IMR-90 (cell line): Measurements from ENCODE around the gene NEK9. TPM values are rescaled to one million over a fixed set of nuclear protein-coding genes. Genes with fewer than 3 reads are reported as not detected.

ENCODE experiments used
- ATAC-seq: fragments of 200-7000 bp; cut with Tn5 transposase; 2 replicates; pipeline ENCODE4 v1.9.1; 2020; ENCODE audit warnings: low read depth, mild to moderate bottlenecking, moderate library complexity
- BruUV-seq: library from RNA; stranded (reverse); fragments of 400-500 nt; replicated peaks from 2 replicates; lab custom pipeline; 2021; lab: Mats Ljungman, UMichigan
- CTCF ChIA-PET: fragments of 300-600 bp; formaldehyde crosslinking; extraction: SDS; loops from one replicate; lab custom pipeline; 2021; ENCODE audit warnings: antibody characterized with exemption; lab: Yijun Ruan, JAX
- POLR2A ChIA-PET: fragments of 300-600 bp; sonication (Branson Sonifier 250); formaldehyde crosslinking; loops from one replicate; lab custom pipeline; 2022; ENCODE audit warnings: antibody characterized with exemption; ENCODE audit not compliant: unreplicated experiment; lab: Charles Lee
- DNase-seq: peaks from one replicate; pipeline ENCODE4 v3.0.0; 2013
- H2AFZ ChIP-seq: replicated peaks from 2 replicates; pipeline ENCODE3; 2013; ENCODE audit warnings: low read length, mild to moderate bottlenecking; ENCODE audit not compliant: poor library complexity
- H2AK5ac ChIP-seq: 2 replicates; pipeline ENCODE4 v1.6.1; 2013; ENCODE audit warnings: low read depth, low read length, inconsistent platforms
- H2AK9ac ChIP-seq: replicated peaks from 2 replicates; pipeline ENCODE3; 2013; ENCODE audit warnings: mild to moderate bottlenecking, low read depth, low read length, moderate library complexity; ENCODE audit not compliant: poor library complexity
- H2BK120ac ChIP-seq: 2 replicates; pipeline ENCODE4 v1.6.1; 2013; ENCODE audit warnings: low read depth, low read length, inconsistent platforms
- H2BK15ac ChIP-seq: 3 replicates; pipeline ENCODE4 v1.6.1; 2013; ENCODE audit warnings: low read depth, low read length, inconsistent platforms
- H2BK20ac ChIP-seq: 2 replicates; pipeline ENCODE4 v1.6.1; 2013; ENCODE audit warnings: low read depth, mild to moderate bottlenecking, inconsistent platforms, low read length, moderate library complexity
- H2BK5ac ChIP-seq: 2 replicates; pipeline ENCODE4 v1.6.1; 2013; ENCODE audit warnings: mild to moderate bottlenecking, low read depth, low read length, inconsistent platforms; ENCODE audit not compliant: poor library complexity, severe bottlenecking
- H3K14ac ChIP-seq: replicated peaks from 2 replicates; pipeline ENCODE4 v1.6.1; 2013; ENCODE audit warnings: low read depth, low read length, inconsistent platforms
- H3K18ac ChIP-seq: 2 replicates; pipeline ENCODE4 v1.6.1; 2013; ENCODE audit warnings: low read depth, low read length, control low read depth
- H3K23ac ChIP-seq: 2 replicates; pipeline ENCODE4 v1.6.1; 2013; ENCODE audit warnings: low read depth, low read length, inconsistent platforms
- H3K27ac ChIP-seq: 2 replicates; pipeline ENCODE4 v1.5.1; 2013; ENCODE audit warnings: mild to moderate bottlenecking, control low read depth, low read length; ENCODE audit not compliant: insufficient read depth
- H3K27me3 ChIP-seq: 2 replicates; pipeline ENCODE4 v1.6.1; 2013; ENCODE audit warnings: low read length; ENCODE audit not compliant: control insufficient read depth, insufficient read depth
- H3K36me3 ChIP-seq: 2 replicates; pipeline ENCODE4 v1.6.1; 2013; ENCODE audit warnings: low read length, mixed read lengths; ENCODE audit not compliant: control insufficient read depth, insufficient read depth
- H3K4ac ChIP-seq: 2 replicates; pipeline ENCODE4 v1.6.1; 2013; ENCODE audit warnings: low read depth, low read length, inconsistent platforms
- H3K4me1 ChIP-seq: 2 replicates; pipeline ENCODE4 v1.6.1; 2013; ENCODE audit warnings: low read length, mixed read lengths; ENCODE audit not compliant: control insufficient read depth, insufficient read depth
- H3K4me2 ChIP-seq: 2 replicates; pipeline ENCODE4 v1.6.1; 2013; ENCODE audit warnings: low read depth, mild to moderate bottlenecking, control low read depth, low read length, moderate library complexity
- H3K4me3 ChIP-seq: 2 replicates; pipeline ENCODE4 v1.5.1; 2013; ENCODE audit warnings: low read depth, mild to moderate bottlenecking, control low read depth, low read length, moderate library complexity; ENCODE audit not compliant: insufficient read depth
- H3K56ac ChIP-seq: 2 replicates; pipeline ENCODE4 v1.6.1; 2013; ENCODE audit warnings: low read length, inconsistent platforms; ENCODE audit not compliant: insufficient read depth; ENCODE audit errors: extremely low read depth
- H3K79me1 ChIP-seq, 2 experiments: 2 replicates each; pipeline ENCODE4 v1.6.1; 2013; ENCODE audit warnings: low read length in 2 of 2, inconsistent platforms in 1 of 2, low read depth in 1 of 2
- H3K9ac ChIP-seq: 2 replicates; pipeline ENCODE4 v1.6.1; 2013; ENCODE audit warnings: low read depth, low read length, control low read depth
- H3K9me1 ChIP-seq: 2 replicates; pipeline ENCODE4 v1.6.1; 2013; ENCODE audit warnings: low read length, inconsistent platforms; ENCODE audit not compliant: insufficient read depth
- H3K9me3 ChIP-seq: 2 replicates; pipeline ENCODE4 v1.6.1; 2013; ENCODE audit warnings: low read length; ENCODE audit not compliant: control insufficient read depth, insufficient read depth
- H4K20me1 ChIP-seq: 2 replicates; pipeline ENCODE4 v1.6.1; 2013; ENCODE audit warnings: low read length, inconsistent platforms; ENCODE audit not compliant: insufficient read depth
- H4K5ac ChIP-seq: 2 replicates; pipeline ENCODE4 v1.6.1; 2013; ENCODE audit warnings: mild to moderate bottlenecking, low read depth, low read length, control low read depth
- H4K8ac ChIP-seq, 2 experiments: 2 replicates each; pipeline ENCODE4 v1.6.1; 2013; ENCODE audit warnings: low read depth in 2 of 2, low read length in 2 of 2, control low read depth in 1 of 2, inconsistent platforms in 1 of 2
- H4K91ac ChIP-seq: 2 replicates; pipeline ENCODE4 v1.6.1; 2013; ENCODE audit warnings: low read depth, low read length, inconsistent platforms; ENCODE audit not compliant: insufficient read depth
- CEBPB ChIP-seq: IDR thresholded peaks from 2 replicates; pipeline ENCODE4 v1.6.1; 2012; ENCODE audit warnings: low read depth, low read length, improper control_type of control experiment
- FOS ChIP-seq: fragments of 150-350 bp; IDR thresholded peaks from 2 replicates; pipeline ENCODE4 v1.6.1; 2016; ENCODE audit warnings: low read depth, low read length
- SMC3 ChIP-seq: fragments of 150-350 bp; IDR thresholded peaks from 2 replicates; pipeline ENCODE4 v1.6.1; 2016; ENCODE audit warnings: low read depth, mild to moderate bottlenecking, antibody characterized with exemption, low read length, moderate library complexity
- WGBS, 2 experiments: methylation state at CpG; one replicate each; pipeline versions ENCODE4 v1.1.5 to v1.1.7; 2013; ENCODE audit warnings: missing lambda C conversion rate in 2 of 2; ENCODE audit not compliant: insufficient read length in 1 of 2; ENCODE audit errors: extremely low coverage in 2 of 2; 5-methylcytosine and 5-hydroxymethylcytosine counted together
- dilution Hi-C: fragments of 300-500 bp; cut with HindIII; formaldehyde crosslinking; loops from one replicate; pipeline ENCODE4 v1.14.3; 2018; ENCODE audit warnings: low sequenced_read_pairs; ENCODE audit not compliant: unreplicated experiment
- in situ Hi-C: fragments of 300-500 bp; cut with MboI; formaldehyde crosslinking; loops from 3 replicates; pipeline ENCODE4 v1.14.3; 2019; ENCODE audit warnings: low sequenced_read_pairs, inconsistent platforms, mixed read lengths
- intact Hi-C: fragments of 100-400 bp; cut with micrococcal nuclease; formaldehyde crosslinking; loops from 2 replicates; pipeline ENCODE4 v1.10.0; 2022
- polyA plus RNA-seq, 3 experiments: library from polyadenylated mRNA; depleted of rRNA; stranded (reverse); fragments of >200 nt; gene quantifications; 2 replicates each; pipeline ENCODE4 v1.2.3, GENCODE V29; 2012; ENCODE audit warnings: low replicate concordance in 1 of 3
- total RNA-seq: library from RNA; depleted of rRNA; stranded (reverse); fragments of >200 nt; gene quantifications from 2 replicates; pipeline ENCODE4 v1.2.3, GENCODE V29; 2012

NEK9 gene
- total and polyA plus RNA-seq, 2 of the 4 experiments (the other 2 are of a cell fraction), result 22.9 to 23.2 TPM

DNA sequence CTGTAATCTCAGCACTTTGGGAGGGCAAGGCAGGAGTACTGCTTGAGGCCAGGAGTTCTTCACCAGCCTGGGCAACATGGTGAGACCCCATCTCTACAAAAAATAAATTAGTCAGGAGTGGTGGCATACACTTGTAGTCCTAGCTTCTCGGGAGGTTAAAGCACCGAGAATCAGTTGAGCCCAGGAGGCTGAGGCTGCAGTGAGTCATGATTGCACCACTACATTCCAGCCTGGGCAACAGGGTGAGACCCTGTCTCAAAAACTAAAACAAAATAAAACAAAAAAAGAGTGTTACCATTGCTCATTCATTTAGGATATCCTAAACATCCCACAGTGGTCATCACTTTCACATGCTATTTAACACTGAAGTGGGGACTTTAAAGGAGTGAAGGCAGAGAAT lies 7.8 kb downstream of the NEK9 start:
- Histone ChIP-seq H3K4me1 (0 out of 2 replicates have a peak, but pooled peaks cover 1% of the 10 kb centered on the region), H2AK5ac (no peak overlapping the region), H3K4me3 (no peak overlapping the region), H4K20me1 (no peaks in the 10 kb centered on the region), H3K56ac (no peak overlapping the region), H2AFZ (no peak overlapping the region), H2AK9ac (no peak overlapping the region), H2BK5ac (peak overlapping the region; percentile 5), H3K14ac (no peak overlapping the region), H3K9me3 (no peaks in the 10 kb centered on the region), H4K8ac (no peak overlapping the region), H3K27ac (no peak overlapping the region), H3K79me1 (peaks cover 4 to 14% of the 10 kb centered on the region in 2 experiments; a peak in 2 of 4 replicates), H3K23ac (no peak overlapping the region), H3K4ac (no peak overlapping the region), H3K18ac (no peak overlapping the region), H3K4me2 (no peak overlapping the region), H4K91ac (no peak overlapping the region), H4K5ac (no peak overlapping the region), H3K9me1 (no peaks in the 10 kb centered on the region), H3K9ac (no peak overlapping the region), H3K27me3 (no peaks in the 10 kb centered on the region), H2BK15ac (no peak overlapping the region), H2BK120ac (no peak overlapping the region), H2BK20ac (no peak overlapping the region), H3K36me3 (peaks cover 12% of the 10 kb centered on the region)
- POLR2A ChIA-PET, result no interaction called here
- dilution Hi-C loops (no loop called here), in situ Hi-C loops (no loop called here), intact Hi-C loops (no loop called here)
- CTCF ChIA-PET, result no interaction called here
- WGBS, 2 experiments, result no CpG with 5 or more reads among the region's 2 CpGs
- ATAC-seq (peak; percentile 87), DNase-seq (peak; percentile 38)
- no TSS peak for BruUV-seq
- TF ChIP-seq CEBPB (peak; percentile 82), FOS (peak; percentile 79), SMC3 (no peak)
